Stimulated activated CD8-positive, alpha-beta memory T cell treated with anti-CD3 and anti-CD28 coated beads, Interleukin-7, amount 100 ng/mL, for 24 hours (primary cell): ENCODE measurements around the gene OLFM1.

Experiments
- DNase-seq: peaks from one replicate; pipeline ENCODE4 v3.0.0-alpha.2; 2020; ENCODE audit warnings: low read depth

Gene OLFM1

GRCh38 chr9:135090081-135090480 lies 2.6 kb downstream of the OLFM1 start:
- no peak for DNase-seq

GRCh38 chr9:135090547-135090946 lies 3.1 kb downstream of the OLFM1 start:
- no peak for DNase-seq

GRCh38 chr9:135091545-135091944 lies 4.1 kb downstream of the OLFM1 start:
- no peak for DNase-seq

GRCh38 chr9:135093111-135093510 lies 5.6 kb downstream of the OLFM1 start:
- no peak for DNase-seq

- DNase-seq, result no peak
Measured at GRCh38 chr9:135093911-135094584, 6.6 kb downstream of the OLFM1 start.

GRCh38 chr9:135095470-135096407 lies 8.3 kb downstream of the OLFM1 start:
- DNase-seq, result no peak

- no peak for DNase-seq
Measured at GRCh38 chr9:135096408-135096895, 9.0 kb downstream of the OLFM1 start.

GRCh38 chr9:135098400-135099105 lies 11.1 kb downstream of the OLFM1 start:
- DNase-seq, result no peak

GRCh38 chr9:135099574-135099973 lies 12.1 kb downstream of the OLFM1 start:
- DNase-seq, result no peak

- no peak for DNase-seq
Measured at GRCh38 chr9:135100241-135100681, 12.8 kb downstream of the OLFM1 start.

GRCh38 chr9:135100725-135101410 lies 13.4 kb downstream of the OLFM1 start:
- DNase-seq, result no peak

GRCh38 chr9:135101486-135101885 lies 14.0 kb downstream of the OLFM1 start:
- DNase-seq, result no peak

GRCh38 chr9:135101926-135102325 lies 14.5 kb downstream of the OLFM1 start:
- no peak for DNase-seq

GRCh38 chr9:135102331-135102730 lies 14.9 kb downstream of the OLFM1 start:
- DNase-seq, result no peak

- DNase-seq, result no peak
Measured at GRCh38 chr9:135103001-135103446, 15.6 kb downstream of the OLFM1 start.

GRCh38 chr9:135103931-135104639 lies 16.6 kb downstream of the OLFM1 start:
- no peak for DNase-seq

- no peak for DNase-seq
Measured at GRCh38 chr9:135104761-135105160, 17.3 kb downstream of the OLFM1 start.

- no peak for DNase-seq
Measured at GRCh38 chr9:135105211-135105745, 17.8 kb downstream of the OLFM1 start.

GRCh38 chr9:135105938-135106491 lies 18.5 kb downstream of the OLFM1 start:
- no peak for DNase-seq

GRCh38 chr9:135106551-135107270 lies 19.2 kb downstream of the OLFM1 start:
- no peak for DNase-seq
